Stimulated activated CD4-positive, alpha-beta T cell treated with anti-CD3 and anti-CD28 coated beads, Interleukin-4, amount 100 ng/mL, for 1 hour (primary cell): ENCODE results near the gene HS3ST2.
"Not testable (repeated sequence)": the region's sequence is repeated elsewhere in the genome, so short reads cannot be mapped to it uniquely, and the experiment has no call there.

Experiments used
- DNase-seq: peaks from one replicate; pipeline ENCODE4 v3.0.0-alpha.2; 2020

HS3ST2 gene

DNA sequence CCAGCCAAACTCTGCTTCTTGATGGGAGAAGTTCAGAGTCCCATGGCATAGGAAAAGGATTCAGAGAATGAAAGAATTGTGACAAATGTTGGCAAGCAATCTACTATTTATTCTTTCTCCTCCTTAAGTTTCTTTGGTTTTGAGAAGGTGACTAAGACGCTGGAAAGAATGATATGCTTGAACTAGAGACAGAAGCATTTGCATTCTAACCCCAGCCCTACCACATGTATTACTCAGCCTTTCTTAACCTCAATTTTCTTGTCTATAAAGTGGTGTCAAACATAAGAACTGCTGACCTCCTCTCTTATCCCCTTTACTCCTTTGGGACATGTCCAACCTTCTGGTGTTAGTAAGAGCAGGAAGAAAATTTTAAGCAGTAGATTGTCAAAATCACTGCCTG, 124.7 kb downstream of the HS3ST2 start:
- no peak for DNase-seq

DNA sequence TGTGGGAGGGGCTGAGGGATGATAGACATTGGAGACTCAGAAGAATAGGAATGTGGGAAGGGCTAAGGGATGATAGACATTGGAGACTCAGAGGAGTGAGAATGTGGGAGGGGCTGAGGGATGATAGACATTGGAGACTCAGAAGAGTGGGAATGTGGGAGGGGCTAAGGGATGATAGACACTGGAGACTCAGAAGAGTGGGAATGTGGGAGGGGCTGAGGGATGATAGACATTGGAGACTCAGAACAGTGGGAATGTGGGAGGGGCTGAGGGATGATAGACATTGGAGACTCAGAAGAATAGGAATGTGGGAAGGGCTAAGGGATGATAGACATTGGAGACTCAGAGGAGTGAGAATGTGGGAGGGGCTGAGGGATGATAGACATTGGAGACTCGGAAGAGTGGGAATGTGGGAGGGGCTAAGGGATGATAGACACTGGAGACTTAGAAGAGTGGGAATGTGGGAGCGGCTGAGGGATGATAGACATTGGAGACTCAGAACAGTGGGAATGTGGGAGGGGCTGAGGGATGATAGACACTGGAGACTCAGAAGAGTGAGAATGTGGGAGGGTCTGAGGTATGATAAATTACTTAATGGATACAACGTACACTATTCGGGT, 125.9 kb downstream of the HS3ST2 start:
- DNase-seq: not testable (repeated sequence)

DNA sequence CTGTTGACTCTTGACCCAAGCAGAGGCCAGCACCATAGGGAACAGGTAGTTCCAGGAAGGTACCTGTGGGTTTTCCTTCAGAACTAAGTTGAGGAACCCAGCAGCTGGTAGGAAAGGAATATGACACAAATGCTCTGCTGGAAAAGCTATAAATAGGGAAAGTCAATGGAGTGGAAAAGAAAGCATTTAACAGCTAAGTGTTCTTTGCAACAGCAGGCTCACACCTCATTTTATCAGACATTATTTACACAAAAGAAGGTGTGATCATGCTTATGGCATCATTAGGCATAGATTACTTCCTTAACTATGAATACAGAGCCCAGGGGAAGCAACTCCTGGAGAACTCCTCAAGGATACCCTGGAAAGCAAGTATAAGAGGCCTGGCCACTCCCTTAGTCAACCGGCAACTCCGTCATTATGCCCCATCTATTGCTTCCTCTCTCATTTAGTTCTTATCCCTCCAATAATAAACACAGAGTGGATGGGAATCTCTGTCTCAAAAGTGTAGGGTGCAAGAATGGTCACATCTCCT, 128.1 kb downstream of the HS3ST2 start:
- DNase-seq: no peak

DNA sequence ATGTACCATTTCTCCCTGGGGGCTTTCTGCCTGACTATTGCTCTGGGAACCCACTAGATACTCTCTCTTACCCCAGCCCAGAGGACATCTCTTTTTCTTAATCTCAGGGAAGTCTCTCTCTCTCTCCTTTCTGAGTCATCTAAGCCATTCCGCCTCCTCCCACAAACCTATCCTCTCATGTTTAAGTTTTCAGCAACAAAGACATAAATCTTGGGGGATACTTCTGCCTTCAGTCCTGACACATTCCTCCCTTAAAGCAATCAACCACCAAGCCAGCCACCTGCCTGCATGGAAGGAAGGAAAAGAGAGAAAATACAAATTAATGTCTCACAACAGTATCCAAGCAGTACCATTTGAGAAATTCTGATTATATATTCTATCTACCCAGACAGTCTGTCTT, 128.8 kb downstream of the HS3ST2 start:
- DNase-seq: no peak

DNA sequence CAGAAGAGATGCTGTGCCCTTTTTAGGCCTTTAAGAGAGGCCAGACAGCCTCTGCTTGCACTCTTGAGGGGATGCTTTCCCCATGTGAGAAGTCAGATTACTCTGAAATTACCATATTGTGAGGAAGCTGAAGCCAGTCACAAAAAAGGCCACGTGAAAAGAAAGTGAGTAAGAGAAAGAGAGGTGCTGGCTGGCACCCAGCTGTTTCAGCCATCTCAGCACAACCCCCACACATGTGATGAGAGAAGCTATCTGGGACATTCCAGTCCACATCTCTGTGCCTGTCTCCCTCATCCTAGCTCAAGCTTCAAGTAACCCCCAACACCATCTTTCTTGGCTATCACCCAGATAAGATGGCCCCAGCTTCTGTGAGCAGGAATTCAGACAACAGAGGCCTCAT, 131.4 kb downstream of the HS3ST2 start:
- no peak for DNase-seq

DNA sequence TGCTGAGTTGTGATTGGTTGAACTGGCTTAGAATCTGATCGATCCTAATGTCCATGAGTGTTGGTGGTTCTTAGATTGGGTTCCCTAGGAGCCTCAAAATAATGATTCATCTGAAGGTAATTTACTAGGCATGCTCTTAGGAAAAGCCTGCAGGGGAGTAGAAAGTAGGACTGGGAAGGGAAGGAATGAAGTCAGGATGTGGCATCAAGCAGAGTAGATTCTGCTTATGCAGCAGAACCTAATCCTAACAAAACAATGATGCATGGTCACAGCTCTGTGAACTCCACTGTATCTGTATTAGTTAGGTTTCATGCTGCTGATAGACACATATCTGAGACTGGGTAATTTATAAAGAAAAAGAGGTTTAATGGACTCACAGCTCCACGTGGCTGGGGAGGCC, 132.5 kb downstream of the HS3ST2 start:
- no peak for DNase-seq

DNA sequence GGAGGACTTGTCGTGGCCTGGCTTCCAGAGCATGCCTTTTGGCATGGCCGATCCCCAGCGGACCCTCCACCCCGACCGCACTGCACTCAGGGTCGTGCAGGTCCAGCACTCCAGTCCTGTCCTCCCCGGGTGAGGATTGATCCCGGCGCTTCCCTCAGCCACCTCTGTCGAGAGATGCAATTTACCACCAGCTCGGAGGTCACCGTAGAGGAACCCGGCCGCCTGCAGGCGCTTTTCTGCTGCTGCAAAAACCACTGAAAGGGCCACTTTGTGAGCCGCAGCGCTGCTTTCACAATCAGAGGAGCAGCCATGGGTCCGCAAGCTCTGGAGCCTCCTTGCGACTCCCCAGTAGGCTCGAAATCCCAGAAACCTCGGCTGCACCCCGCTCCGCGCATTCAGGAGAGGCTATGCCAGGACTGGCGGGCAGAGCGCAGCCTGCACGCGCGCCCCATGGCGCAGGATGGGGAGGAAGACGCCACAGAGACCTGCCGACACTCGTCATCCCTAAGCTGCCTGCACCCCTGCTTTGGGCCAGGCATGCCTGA, 134.2 kb downstream of the HS3ST2 start:
- no peak for DNase-seq

DNA sequence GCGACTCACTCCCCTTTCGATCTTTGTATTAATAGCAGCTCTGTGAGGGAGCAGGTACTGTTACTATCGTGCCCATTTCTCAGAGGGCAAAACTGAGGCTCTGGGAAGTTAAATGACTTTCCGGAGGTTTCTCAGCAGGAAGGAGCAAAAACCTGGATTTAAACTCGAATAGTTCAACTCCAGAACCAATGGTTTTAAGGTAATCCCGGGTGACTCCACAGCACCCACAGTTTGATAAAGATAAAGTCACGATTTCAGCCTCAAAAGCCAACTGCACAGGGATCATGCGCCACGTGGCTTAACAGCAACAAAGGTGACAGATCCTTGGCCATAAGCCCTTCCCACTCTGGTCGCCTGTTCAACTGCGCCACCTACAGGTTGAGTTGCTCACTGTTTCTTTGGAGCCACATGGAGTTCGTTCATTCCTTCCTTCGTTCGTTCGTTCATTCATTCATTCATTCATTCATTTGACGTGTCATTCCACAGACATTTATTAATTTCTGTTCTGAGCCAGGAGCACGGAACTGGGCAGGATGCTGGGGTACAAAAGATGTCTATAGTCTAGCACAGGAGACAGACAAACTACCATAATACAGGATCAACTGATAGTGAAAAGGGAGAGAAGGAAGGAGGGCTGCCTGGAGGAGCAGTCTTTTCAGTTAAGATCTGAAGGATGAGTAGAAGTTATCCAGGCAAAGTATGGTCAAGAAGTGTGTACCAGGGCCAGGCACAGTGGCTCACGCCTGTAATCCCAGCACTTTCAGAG, 134.8 kb downstream of the HS3ST2 start:
- peak; percentile 32 for DNase-seq

DNA sequence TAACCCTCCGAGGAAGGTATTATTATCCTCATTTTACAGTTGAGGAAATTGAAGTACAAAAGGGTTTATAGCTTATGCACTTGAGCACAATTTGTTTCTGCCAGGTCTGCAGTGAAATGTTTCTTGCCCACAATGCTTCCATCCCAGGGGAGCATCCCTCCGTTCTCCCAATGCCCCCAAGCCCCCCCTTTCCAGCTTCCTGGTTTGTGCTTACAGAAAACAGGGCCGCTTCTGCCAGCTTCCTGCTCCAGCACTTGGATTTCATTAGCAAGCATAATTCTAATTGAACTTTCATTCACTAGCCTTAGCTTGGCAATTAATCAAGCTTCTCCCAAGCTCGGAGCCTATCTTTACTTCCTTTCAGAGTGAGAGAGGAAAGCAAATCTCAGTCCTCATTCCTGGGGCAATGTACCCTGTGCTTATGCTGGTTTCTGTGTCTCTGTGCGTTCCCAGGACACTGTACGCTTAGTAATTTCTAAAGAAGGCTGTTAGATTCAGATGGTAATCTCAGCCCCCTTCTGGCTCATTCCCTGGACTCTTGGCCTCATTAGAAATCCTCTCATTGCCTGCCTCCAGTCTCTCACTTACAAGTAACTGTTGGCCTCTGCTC, 141.6 kb downstream of the HS3ST2 start:
- DNase-seq: no peak

DNA sequence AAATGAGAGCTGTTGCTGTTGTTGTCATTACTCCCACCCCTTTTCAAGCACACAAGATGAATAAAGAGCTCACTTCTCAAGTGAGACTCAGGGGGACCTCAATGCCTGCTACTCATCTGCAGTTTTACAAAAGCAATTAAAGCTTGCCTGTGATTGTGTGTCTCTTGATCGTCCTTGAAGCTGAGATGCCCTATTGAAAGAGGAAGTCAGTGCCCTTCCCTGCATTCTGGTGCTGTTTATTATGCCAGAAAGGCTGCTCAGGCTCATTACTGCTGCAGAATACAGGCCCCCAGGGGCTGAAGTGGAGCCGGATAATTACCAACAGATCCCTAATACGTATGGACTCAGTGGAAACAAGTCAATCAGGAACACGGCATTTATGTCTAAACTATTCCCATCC, 147.2 kb downstream of the HS3ST2 start:
- no peak for DNase-seq

DNA sequence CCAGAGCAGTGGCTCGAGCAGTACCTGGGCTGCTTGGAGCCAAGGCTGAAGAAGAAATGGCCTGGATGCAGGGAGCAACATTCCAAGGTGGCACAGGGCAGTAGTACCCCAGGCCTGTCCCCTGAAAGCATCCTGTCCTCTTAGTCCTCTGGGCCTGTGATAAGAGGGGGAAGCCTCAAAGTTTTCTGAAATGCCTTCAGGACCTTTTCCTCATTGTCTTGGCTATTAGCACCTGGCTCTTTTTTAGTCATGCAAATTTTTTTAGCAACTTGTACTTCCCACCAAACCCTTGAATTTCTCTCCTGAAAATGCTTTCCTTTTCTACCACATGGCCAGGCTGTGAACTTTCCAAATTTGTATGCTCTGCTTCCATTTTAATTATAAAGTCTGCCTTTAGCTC, 148.9 kb downstream of the HS3ST2 start:
- DNase-seq: no peak
